Adrenal gland (tissue), 12 donors: ENCODE data around the gene WDR48. TPM values are rescaled to one million over a fixed set of nuclear protein-coding genes. Genes with fewer than 3 reads are reported as not detected.
A peak's percentile ranks its signal among the peaks of the same experiment; 100 is the strongest.

Experiments
- DNase-seq, 7 donors: peaks; one replicate each; pipeline ENCODE4 v3.0.0-alpha.2; 2019 to 2020
- H3K27ac ChIP-seq, 5 donors: fragments of 200-600 bp; sonication (generic) in 4 of 5; 1 replicate in 3 of 5; 2 replicates in 2 of 5; pipeline versions ENCODE4 v1.5.1 to v1.8.0; 2016 to 2020; ENCODE audit warnings: mild to moderate bottlenecking in 1 of 5
- H3K27me3 ChIP-seq: fragments of 200-600 bp; 2 replicates; pipeline ENCODE4 v1.8.0; 2021
- H3K36me3 ChIP-seq, 2 donors: fragments of 200-600 bp; replicated peaks in 1 of 2; 1 replicate in 1 of 2; 2 replicates in 1 of 2; pipeline versions ENCODE4 v1.5.1 to v1.8.0; 2018 to 2022
- H3K4me1 ChIP-seq, 2 donors: fragments of 200-600 bp; replicated peaks in 1 of 2; 1 replicate in 1 of 2; 2 replicates in 1 of 2; pipeline versions ENCODE4 v1.5.1 to v1.8.0; 2018 to 2021
- H3K4me3 ChIP-seq, 4 donors: fragments of 200-600 bp; sonication (generic) in 3 of 4; one replicate each; pipeline ENCODE4 v1.5.1; 2016 to 2018
- H3K9me3 ChIP-seq, 3 donors: fragments of 200-600 bp; sonication (generic) in 1 of 3; replicated peaks in 1 of 3; 1 replicate in 2 of 3; 2 replicates in 1 of 3; pipeline versions ENCODE4 v1.5.1 to v1.8.0; 2016 to 2021
- POLR2A ChIP-seq, 2 donors: fragments of 450-650 bp; IDR thresholded peaks; one replicate each; pipeline ENCODE4 v1.6.1; 2017; ENCODE audit warnings: antibody characterized with exemption in 2 of 2, mild to moderate bottlenecking in 2 of 2, moderate library complexity in 1 of 2
- WGBS, 4 donors: extraction: QIAGEN DNeasy Blood & Tissue Kit in 2 of 4; methylation state at CpG; one replicate each; pipeline versions ENCODE4 v1.1.5 to v1.1.7; 2013 to 2017; 5-methylcytosine and 5-hydroxymethylcytosine counted together
- intact Hi-C, 2 donors: fragments of 100-400 bp; cut with DNase I; formaldehyde crosslinking; loops; one replicate each; pipeline versions ENCODE4 v1.14.1 to v1.15.0; 2022 to 2023
- polyA plus RNA-seq, 3 donors: library from polyadenylated mRNA; stranded (reverse); fragments of 200-250 nt in 2 of 3; fragments of 350-450 nt in 1 of 3; fragmentation: Illumina TruSeq in 1 of 3; extraction: RNeasy Lipid Tissue Mini Kit (QIAGEN cat#74804) in 1 of 3; gene quantifications; one replicate each; pipeline ENCODE4 v1.2.3, GENCODE V29; 2013 to 2014
- total RNA-seq, 9 donors: library from RNA; depleted of rRNA in 4 of 9; stranded (reverse); fragments of >200 nt in 4 of 9; fragments of 120-200 nt in 1 of 9; fragmentation: NEBNext Ultra II Directional in 1 of 9; extraction: Animal tissue kit (Norgen Biotek cat#: 25700) in 1 of 9; gene quantifications; one replicate each; pipeline versions ENCODE4 v1.1.0 to v1.2.4, GENCODE V29; 2013 to 2023
- TF ChIP-seq, protein P1 (sequence below), 6 experiments: fragments of 450-650 bp in 4 of 6; fragments of 200-600 bp in 2 of 6; sonication (generic) in 1 of 6; IDR thresholded peaks; 1 replicate in 5 of 6; 2 replicates in 1 of 6; pipeline versions ENCODE4 v1.5.1 to v1.8.0; 2016 to 2021; ENCODE audit warnings: antibody characterized with exemption in 6 of 6, mild to moderate bottlenecking in 2 of 6, moderate library complexity in 1 of 6
- donor health status: healthy with polysubstance abuse.
- donor health status: Bipolar disorder and iron deficiency.
- donor health status: DM: yes; HTN: yes; CAD: no.
- donor health status: DM: no; HTN: no; CAD: no.
- donor health status: DM: no; HTN: no; CAD: no.
- donor health status: DM: yes; HTN: yes; CAD: no.

WDR48 gene
- total and polyA plus RNA-seq, 12 donors, result 15.4 to 57.1 (median 28.7) TPM

DNA sequence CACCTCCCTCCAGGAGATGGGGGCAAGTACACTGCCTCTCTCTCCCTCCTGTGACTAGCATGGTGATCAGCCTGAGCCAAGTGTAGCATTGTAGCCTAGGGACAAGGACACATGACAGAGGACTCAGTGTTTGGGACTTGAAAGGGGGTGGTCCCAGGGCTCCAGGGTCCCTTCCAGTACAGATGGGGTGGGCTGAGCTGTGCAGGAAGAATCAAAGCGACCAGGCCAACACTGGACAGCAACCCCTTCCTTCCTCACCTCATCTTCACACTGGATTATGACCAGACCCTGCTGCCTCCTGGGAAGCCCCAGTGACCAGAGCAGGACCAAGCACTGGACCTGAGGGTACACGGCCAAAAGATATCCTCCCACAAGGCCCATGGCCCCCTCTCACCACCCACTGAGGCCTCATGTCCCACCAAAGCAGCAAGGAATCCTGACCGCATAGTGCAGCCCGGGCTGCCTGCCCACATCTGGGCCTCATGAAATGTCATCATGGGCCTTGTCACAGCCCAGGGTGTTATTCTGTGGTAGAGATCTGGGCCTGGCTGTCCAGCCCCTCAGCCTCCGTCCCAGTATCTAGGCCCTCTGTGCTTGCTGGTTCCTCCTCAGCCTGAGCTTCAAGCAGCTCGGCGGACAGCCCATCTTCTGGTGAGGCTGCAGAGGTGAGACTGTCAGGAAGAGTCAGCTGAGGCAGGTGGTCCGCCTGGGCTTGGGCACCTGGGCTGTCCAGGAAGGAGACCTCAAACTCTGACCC, 46.1 kb downstream of the WDR48 start:
- TF ChIP-seq POLR2A (IDR thresholded peaks at IDR 0.05), result no peak
- TF ChIP-seq, protein P1, sequence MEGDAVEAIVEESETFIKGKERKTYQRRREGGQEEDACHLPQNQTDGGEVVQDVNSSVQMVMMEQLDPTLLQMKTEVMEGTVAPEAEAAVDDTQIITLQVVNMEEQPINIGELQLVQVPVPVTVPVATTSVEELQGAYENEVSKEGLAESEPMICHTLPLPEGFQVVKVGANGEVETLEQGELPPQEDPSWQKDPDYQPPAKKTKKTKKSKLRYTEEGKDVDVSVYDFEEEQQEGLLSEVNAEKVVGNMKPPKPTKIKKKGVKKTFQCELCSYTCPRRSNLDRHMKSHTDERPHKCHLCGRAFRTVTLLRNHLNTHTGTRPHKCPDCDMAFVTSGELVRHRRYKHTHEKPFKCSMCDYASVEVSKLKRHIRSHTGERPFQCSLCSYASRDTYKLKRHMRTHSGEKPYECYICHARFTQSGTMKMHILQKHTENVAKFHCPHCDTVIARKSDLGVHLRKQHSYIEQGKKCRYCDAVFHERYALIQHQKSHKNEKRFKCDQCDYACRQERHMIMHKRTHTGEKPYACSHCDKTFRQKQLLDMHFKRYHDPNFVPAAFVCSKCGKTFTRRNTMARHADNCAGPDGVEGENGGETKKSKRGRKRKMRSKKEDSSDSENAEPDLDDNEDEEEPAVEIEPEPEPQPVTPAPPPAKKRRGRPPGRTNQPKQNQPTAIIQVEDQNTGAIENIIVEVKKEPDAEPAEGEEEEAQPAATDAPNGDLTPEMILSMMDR (IDR thresholded peaks at IDR 0.05), result no peak
- intact Hi-C loops, result no loop called here
- Histone ChIP-seq H3K36me3 (peaks cover 0 to 74% of the 10 kb centered on the region in 2 donors), H3K27ac (no peak overlapping the region), H3K4me3 (no peak overlapping the region), H3K9me3 (no peaks in the 10 kb centered on the region), H3K27me3 (no peaks in the 10 kb centered on the region), H3K4me1 (no peaks in the 10 kb centered on the region)
- DNase-seq, result peak in 1 of 7 donors; percentile 45
- 84 to 87% (median 85%) methylated on average over 6 to 8 of the region's 8 CpGs; no CpG with 5 or more reads in 1 of the 4 donors for WGBS, 4 donors

DNA sequence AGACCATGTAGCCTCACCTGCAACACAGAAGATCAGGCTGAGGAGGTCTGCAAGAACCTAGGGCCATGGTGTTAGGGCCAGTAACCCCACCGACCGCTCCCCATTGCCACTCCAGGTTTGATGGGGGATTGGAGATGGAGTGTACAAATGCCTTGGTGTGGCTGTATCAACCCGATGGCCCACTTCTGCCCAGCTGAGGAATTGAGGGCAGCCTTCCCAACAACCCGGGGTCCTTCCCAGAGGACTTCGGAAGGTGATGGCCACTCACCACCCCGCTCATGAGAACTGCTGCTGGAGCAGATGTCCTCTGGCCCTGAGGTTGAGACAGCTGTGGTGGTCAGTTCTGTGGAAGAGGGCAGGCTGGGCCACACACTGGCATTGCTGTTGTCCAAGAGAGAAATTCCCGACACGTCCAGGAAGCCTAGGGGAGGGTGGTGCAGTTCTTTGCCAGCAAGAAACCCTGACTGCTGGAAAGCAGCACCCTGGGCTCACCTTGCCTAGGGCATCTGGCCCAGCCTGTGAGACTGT, 46.7 kb downstream of the WDR48 start:
- Histone ChIP-seq H3K9me3 (no peaks in the 10 kb centered on the region), H3K4me1 (no peaks in the 10 kb centered on the region), H3K27ac (no peak overlapping the region), H3K36me3 (peaks cover 0 to 74% of the 10 kb centered on the region in 2 donors), H3K27me3 (no peaks in the 10 kb centered on the region), H3K4me3 (no peak overlapping the region)
- intact Hi-C loops, result no loop called here
- TF ChIP-seq, protein P1 (IDR thresholded peaks at IDR 0.05), result no peak
- no peak for TF ChIP-seq POLR2A (IDR thresholded peaks at IDR 0.05)
- 88 to 100% (median 92%) methylated on average over 2 to 8 of the region's 8 CpGs for WGBS, 4 donors
- DNase-seq, result peak in 1 of 7 donors; percentile 45

DNA sequence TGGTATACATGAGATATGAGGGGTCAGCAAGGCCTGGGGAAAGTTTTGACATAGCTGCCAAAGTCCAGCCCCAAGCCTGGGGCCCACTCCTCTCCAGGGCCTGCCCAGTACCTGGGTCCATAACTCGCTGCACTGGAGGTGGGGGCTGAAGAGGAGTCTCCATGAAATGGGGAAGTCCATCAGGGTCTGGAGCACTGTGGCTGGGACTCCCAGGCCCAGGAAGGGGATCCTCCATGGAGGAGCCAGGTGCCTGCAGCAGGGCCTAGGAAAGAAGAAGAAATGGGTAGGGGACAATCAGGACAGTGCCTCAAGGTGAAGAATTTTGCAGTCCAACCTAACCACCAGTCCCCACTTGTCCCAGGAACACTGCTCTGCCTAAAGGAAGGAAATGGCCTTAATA, 47.4 kb downstream of the WDR48 start:
- 83 to 91% (median 85%) methylated on average over 1 of the region's 1 CpG for WGBS, 4 donors
- TF ChIP-seq, protein P1 (IDR thresholded peaks at IDR 0.05), result no peak
- H3K27me3 ChIP-seq, result no peaks in the 10 kb centered on the region
- intact Hi-C loops, result no loop called here
- no peaks in the 10 kb centered on the region for H3K9me3 ChIP-seq
- H3K27ac ChIP-seq, result no peak overlapping the region
- no peaks in the 10 kb centered on the region for H3K4me1 ChIP-seq
- no peak overlapping the region for H3K4me3 ChIP-seq
- DNase-seq, result peak in 1 of 7 donors; percentile 18
- H3K36me3 ChIP-seq, result peaks cover 0 to 67% of the 10 kb centered on the region in 2 donors

- peaks cover 0 to 5% of the 10 kb centered on the region in 2 donors for H3K4me1 ChIP-seq
- 87 to 93% (median 88%) methylated on average over 2 of the region's 2 CpGs; no CpG with 5 or more reads in 1 of the 4 donors for WGBS, 4 donors
- H3K27me3 ChIP-seq, result no peaks in the 10 kb centered on the region
- H3K9me3 ChIP-seq, result no peaks in the 10 kb centered on the region
- no peak overlapping the region for H3K4me3 ChIP-seq
- H3K36me3 ChIP-seq, result peaks cover 0 to 60% of the 10 kb centered on the region in 2 donors
- no peak overlapping the region for H3K27ac ChIP-seq
- intact Hi-C loops, result loop anchor here in 1 of 2 donors (10.0 kb wide), 1 partner anchor 285 kb away; the partner anchor contains the start of gene SLC25A38
- peak in 1 of 7 donors; percentile 48 for DNase-seq
- TF ChIP-seq POLR2A (IDR thresholded peaks at IDR 0.05), result no peak
- TF ChIP-seq, protein P1 (IDR thresholded peaks at IDR 0.05), result no peak
Observed at GRCh38 chr3:39099738-39100499, 48.1 kb downstream of the WDR48 start.
